ENCODE measurements around the gene EFEMP1. TPM values are rescaled to one million over a fixed set of nuclear protein-coding genes. Genes with fewer than 3 reads are reported as not detected.

EFEMP1 gene
- polyA plus RNA-seq, 1 of the 3 experiments (the other 2 are of a cell fraction): 1,015 TPM

GRCh38 chr2:55885944-55886281, 37.7 kb downstream of the EFEMP1 start:
- peaks cover 18% of the 10 kb centered on the region for H3K79me2 ChIP-seq (ENCODE audit: insufficient read depth)
- peaks cover 6 to 10% of the 10 kb centered on the region in 2 experiments for H3K36me3 ChIP-seq (replicated peaks in 1 of 2; ENCODE audit: control insufficient read depth in 1 of 2, insufficient read depth in 2 of 2, low read length in 1 of 2)
- H2AFZ ChIP-seq (ENCODE audit: low read depth): no peak overlapping the region
- POLR2A ChIA-PET: no interaction called here
- H3K4me2 ChIP-seq: peak overlapping the region; percentile 32; the same call in 1 of the 2 replicates
- peak overlapping the region; percentile 69 to 98; a peak in 3 of 4 replicates for H3K27ac ChIP-seq (ENCODE audit: low read depth in 2 of 2, low read length in 1 of 2)
- no peaks in the 10 kb centered on the region for H3K9me3 ChIP-seq
- H3K4me3 ChIP-seq (ENCODE audit: low read depth in 2 of 2, low read length in 1 of 2): no peak overlapping the region
- peaks cover 0 to 68% of the 10 kb centered on the region in 2 experiments; a peak in 2 of 4 replicates for H3K4me1 ChIP-seq (ENCODE audit: control insufficient read depth in 1 of 2, insufficient read depth in 2 of 2, low read depth in 1 of 2, low read length in 1 of 2)
- no peaks in the 10 kb centered on the region for H3K9me2 ChIP-seq
- H3F3A ChIP-seq (replicated peaks; ENCODE audit: insufficient read depth): peaks cover 57% of the 10 kb centered on the region
- DNase-seq: no peak
- peak overlapping the region; percentile 50 for H3K9ac ChIP-seq
- TF ChIP-seq REST (IDR thresholded peaks at IDR 0.05; ENCODE audit: low read depth, low read length): no peak
- no peak for TF ChIP-seq TEAD4 (IDR thresholded peaks at IDR 0.05; ENCODE audit: borderline replicate concordance, insufficient read depth)
- no peak for TF ChIP-seq GATA2 (CRISPR knock-in tag; IDR thresholded peaks at IDR 0.05)
- no peak for TF ChIP-seq RAD21 (IDR thresholded peaks at IDR 0.05; ENCODE audit: low read length)
- TF ChIP-seq SMC3 (IDR thresholded peaks at IDR 0.05; ENCODE audit: low read depth, low read length): no peak
- no peak for TF ChIP-seq USF1 (IDR thresholded peaks at IDR 0.05; ENCODE audit: borderline replicate concordance, low read depth)
- no peak for TF ChIP-seq TCF12 (IDR thresholded peaks at IDR 0.05)
- TF ChIP-seq GABPA (IDR thresholded peaks at IDR 0.05; ENCODE audit: low read depth): no peak
- no peak for TF ChIP-seq MXI1 (IDR thresholded peaks at IDR 0.05; ENCODE audit: low read depth, low read length)
- no peak for TF ChIP-seq IRF3 (IDR thresholded peaks at IDR 0.05; ENCODE audit: low read depth, low read length)
- TF ChIP-seq ELF1 (IDR thresholded peaks at IDR 0.05): no peak
- 0 out of 2 replicates have a peak, but pooled peaks have one; percentile 19 for TF ChIP-seq FOXM1 (IDR thresholded peaks at IDR 0.05; ENCODE audit: low read depth)
- TF ChIP-seq MAX (IDR thresholded peaks at IDR 0.05; ENCODE audit: low read depth): no peak
- TF ChIP-seq YY1 (IDR thresholded peaks at IDR 0.05; ENCODE audit: low read depth): 0 out of 2 replicates have a peak, but pooled peaks have one; percentile 3
- CTCF ChIA-PET: no interaction called here
- no peaks in the 10 kb centered on the region for H4K20me1 ChIP-seq (ENCODE audit: insufficient read depth)
- H3K27me3 ChIP-seq (ENCODE audit: insufficient read depth): no peaks in the 10 kb centered on the region

Data from SK-N-SH (cell line).